Measurements from ENCODE around the gene CALHM3.
"Not testable (repeated sequence)": the region's sequence is repeated elsewhere in the genome, so short reads cannot be mapped to it uniquely, and the experiment has no call there.

The CALHM3 gene, protein sequence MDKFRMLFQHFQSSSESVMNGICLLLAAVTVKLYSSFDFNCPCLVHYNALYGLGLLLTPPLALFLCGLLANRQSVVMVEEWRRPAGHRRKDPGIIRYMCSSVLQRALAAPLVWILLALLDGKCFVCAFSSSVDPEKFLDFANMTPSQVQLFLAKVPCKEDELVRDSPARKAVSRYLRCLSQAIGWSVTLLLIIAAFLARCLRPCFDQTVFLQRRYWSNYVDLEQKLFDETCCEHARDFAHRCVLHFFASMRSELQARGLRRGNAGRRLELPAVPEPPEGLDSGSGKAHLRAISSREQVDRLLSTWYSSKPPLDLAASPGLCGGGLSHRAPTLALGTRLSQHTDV

DNA sequence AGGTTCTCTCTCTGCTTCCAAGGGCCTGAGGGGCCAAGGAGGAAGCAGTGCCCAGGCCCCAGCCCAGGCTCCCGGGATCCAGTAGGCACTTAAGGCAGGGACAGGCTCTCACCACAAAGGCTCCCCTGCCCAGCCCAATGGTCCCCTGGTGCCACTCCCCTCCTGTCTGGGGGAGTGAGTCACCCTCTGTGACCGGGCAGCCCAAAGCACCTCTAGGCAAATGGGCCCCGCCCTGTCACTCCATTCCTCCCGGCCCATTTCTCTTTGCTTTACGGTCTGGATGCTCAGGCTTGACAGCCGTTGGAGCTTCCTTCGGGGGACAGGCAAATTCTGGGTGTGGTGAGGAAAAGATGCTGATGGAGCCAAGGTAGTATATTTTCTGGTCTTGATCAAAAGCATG lies at the start of gene CALHM3:
Gene CALHM3, minus strand, starts transcription at position 106 of the 400 bp plus-strand sequence. CDS start 208 bp downstream, outside the sequence.
- no peak for DNase-seq

DNA sequence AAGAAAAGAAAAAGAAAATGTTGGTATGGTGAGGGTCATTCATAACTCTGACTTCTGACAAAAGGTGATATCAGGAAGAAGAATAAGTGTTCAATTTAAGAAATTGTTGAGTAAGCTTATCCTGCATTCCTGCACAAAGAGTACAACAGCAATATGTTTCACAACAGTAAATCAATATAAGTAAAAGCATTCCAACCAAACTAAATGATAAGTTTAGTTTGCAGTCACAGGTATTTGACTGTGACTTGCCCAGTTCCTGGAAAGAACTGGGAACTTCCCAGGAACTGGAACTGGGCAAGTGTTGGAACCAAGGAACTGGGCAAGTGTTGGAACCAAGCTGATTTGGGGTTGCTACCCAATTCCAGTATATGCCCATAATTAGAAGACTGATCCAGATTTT lies 49.5 kb upstream of the CALHM3 start:
- DNase-seq, result no peak

DNA sequence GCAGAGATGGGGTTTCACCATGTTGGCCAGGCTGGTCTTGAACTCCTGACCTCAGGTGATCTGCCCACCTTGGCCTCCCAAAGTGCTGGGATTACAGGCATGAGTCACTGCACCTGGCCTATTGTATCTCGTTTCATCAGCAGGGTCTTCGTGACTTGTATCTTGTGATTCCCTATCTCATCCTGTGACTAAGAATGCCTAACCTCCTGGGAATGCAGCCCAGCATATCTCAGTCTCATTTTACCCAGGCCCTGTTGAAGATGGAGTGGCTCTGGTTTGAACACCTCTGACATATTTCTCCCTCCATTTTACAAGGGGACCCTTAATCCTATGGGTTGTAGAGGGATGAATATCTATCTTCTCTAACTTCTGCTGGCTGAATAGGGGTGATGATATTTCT lies 48.4 kb upstream of the CALHM3 start:
- DNase-seq, result not testable (repeated sequence)

DNA sequence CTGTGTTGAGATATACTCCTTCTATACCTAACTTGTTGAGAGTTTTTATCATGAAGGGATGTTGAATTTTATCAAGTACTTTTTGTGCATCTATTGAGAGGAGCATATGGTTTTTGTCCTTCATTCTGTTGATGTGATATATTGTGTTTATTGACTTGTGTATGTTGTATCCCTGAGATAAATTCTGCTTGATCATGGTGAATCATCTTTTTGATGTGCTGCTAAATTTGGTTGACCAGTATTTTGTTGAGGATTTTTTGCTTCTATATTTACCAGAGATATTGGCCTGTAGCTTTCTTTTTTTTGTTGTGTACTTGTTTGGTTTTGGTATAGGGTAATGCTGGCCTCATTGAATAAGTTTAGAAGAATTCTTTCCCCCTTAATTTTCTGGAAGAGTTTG lies 46.9 kb upstream of the CALHM3 start:
- no peak for DNase-seq

DNA sequence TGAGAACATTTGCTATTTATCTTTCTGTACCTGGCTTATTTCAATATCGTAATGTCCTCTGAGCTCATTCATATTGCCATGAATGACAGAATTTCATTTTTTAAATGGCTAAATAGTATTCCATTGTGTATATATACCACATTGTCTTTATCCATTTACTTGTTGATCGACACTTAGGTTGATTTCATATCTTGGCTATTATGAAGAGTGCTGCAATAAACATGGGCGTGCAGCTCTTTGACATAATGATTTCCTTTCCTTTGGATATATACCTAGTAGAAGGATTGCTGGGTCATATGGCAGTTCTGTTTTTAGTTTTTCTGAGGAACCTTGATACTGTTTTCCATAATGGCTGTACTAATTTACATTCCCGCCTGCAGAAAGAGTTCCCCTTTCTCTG lies 44.6 kb upstream of the CALHM3 start:
- DNase-seq, result no peak

DNA sequence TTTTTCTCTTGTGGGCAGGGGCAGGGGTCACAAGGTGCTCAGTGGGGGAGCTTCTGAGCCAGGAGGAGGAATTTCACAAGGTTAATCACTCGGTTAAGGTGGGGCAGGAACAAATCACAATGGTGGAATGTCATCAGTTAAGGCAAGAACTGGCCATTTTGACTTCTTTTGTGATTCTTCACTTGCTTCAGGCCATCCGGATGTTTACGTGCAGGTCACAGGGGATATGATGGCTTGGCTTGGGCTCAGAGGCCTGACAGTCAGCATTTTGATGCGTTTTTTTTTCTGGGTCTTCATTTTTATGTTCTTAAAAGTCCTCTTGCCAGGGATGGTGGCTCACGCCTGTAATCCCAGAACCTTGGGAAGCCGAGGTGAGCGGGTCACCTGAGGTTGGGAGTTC lies 43.0 kb upstream of the CALHM3 start:
- DNase-seq, result not testable (repeated sequence)

DNA sequence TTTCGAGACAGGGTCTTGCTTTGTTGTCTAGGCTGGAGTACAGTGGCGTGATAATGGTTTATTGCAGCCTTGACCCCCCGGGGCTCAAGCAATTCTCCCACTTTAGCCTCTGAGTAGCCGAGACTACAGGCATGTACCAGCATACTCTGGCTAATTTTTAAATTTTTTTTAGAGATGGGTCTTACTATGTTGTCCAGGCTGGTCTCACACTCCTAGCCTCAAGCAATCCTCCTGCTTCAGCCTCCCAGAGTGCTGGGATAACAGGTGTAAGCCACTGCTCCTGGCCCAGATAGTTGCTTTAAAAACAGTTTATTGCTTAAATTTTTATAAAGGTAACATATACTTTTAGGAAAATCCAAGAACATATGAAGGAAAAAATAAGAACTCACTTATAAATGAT lies 40.8 kb upstream of the CALHM3 start:
- no peak for DNase-seq

DNA sequence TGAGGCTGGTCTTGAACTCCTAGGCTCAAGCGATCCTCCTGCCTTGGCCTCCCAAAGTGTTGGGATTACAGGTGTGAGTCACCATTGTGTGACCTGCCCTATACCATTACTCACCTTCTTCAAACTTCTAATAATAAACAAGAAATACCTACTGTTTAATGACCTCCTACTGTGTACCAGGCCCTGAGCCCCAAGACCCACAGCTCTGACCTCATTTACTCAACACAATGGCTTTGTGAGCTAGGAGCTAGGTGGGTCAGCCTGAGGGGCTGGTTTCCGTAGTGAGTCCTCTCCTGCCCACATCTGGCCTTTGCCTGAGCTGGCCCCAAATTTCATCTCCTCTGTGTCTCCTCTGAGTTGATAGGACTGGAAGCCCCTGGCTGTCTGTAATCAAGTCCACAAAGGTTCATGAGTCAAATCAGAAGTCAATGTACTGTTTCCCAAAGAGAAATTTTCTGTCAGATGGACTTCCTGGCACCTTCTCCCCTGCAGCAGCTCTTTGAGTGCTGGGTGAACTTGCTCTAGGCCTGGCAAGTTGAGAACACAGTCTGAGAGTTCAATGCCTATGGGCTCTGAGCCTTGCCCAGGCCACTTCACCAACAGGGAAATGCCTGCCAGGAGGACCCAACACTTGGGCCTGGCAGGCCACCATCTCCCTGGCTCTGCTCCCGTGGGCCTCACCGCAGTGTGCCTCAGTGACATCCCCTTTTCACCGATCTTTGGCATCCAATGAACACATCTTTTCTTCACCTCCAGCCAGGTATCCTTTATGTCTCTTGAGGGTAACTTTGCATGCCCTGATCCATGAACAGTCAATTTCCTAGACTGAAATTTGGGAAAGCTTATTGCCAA lies 38.4 kb upstream of the CALHM3 start:
- DNase-seq, result no peak

DNA sequence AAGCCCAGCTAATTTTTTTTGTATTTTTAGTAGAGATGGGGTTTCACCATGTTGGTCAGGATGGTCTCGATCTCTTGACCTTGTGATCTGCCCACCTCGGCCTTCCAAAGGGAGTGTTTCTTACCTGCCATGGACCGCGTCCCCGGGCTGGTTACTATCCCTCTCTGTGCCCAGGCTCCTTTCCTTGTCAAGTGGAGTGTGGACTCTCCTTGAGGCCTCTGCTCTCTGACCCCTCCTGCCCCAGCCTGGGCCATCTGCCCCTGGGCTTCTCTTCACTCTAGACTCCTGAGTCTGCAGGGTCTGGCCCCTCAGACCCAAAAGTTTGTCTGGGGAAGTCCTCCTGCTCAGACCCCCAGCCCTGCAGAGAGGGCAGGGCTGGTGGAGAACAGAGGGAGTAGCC lies 35.2 kb upstream of the CALHM3 start:
- DNase-seq, result peak in 1 of 2 experiments; percentile 12

DNA sequence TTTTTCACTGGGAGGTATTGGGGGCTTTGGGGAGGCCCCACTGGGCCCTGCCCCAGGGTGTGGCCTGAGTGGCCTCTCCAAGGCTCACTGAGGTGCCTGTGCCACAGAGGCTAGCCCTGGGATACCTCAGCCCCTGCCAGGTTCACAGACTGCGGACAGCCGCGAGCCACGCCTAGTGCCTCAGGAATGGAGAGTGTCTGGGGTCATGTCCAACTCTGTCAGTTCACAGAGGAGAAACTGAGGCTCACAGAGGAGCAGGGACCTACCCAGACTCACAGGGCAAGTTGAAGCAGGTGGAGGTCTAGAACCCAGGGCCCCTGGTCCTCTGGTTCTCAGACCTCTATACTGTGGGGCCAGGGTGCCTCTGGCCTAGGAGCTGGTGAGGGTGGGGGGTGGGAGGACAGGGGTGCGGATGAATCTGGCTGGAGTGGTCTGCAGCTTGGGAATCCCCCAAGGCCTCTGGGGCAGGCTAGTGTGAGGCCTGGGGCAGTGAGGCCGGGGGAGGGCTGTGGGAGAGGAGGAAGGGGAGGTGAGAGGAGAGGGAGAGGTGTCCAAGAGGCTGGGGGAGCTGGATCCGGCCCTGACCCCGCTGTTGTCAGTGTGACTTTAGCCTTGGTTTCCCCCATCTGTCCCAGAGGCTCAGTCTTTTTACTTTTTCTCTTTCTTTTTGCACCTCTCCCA lies 34.5 kb upstream of the CALHM3 start:
- no peak for DNase-seq

DNA sequence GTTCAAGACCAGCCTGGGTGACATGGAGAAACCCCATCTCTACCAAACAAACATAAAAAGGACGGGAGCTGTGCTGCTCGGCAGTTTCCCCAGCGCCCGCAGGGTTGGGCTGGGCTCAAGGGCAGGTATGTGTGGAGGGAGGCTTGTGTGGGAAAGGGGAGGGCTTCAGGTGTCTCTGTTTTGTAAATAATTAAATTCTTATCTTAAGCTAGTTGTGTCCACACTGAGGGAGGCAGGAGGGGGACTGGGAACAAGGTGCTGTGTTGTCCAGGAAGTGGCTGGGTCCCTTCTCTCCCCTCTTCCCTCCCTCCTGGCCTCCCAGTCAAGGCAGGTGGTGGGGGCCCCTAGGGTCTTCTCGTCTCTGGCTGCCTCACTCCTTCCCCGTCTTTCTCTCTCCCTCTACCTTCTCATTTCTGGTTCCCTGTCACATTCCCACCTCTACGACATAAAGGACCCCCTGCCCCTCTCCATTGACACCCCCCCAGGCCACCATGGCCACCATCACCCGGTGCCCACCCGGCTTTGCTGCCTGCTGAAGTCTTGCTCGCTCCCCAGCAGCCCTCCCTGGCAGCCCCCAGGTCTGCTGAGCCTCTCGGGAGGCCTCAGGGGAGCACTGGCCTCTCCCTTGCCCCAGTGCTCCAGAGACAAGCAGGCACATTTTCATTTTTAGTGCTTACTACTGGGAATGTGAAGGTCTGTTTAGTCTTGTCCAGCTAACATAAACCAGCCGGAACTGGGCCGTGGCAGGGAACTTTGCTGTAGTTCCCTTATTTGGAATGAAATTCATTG lies 33.7 kb upstream of the CALHM3 start:
- DNase-seq, result no peak

DNA sequence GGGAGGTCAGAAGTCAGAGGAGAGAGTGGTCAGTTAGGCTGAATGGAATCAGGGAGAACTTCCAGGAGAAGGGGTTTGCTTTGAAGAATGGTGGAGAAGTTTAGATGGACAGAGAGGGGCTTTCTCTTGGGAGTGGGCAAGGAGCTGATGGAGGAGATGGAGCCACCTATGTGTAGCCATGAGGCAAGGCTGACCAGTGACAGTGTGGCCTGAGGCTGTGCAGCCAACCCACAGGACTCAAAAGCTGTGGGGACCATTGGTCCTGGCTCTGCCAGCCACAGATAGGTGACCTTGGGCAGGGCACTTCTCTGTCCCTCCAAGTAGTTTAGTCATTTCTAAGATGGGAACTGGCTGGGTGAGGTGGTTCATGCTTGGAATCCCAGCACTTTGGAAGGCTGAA lies 33.1 kb upstream of the CALHM3 start:
- no peak for DNase-seq

DNA sequence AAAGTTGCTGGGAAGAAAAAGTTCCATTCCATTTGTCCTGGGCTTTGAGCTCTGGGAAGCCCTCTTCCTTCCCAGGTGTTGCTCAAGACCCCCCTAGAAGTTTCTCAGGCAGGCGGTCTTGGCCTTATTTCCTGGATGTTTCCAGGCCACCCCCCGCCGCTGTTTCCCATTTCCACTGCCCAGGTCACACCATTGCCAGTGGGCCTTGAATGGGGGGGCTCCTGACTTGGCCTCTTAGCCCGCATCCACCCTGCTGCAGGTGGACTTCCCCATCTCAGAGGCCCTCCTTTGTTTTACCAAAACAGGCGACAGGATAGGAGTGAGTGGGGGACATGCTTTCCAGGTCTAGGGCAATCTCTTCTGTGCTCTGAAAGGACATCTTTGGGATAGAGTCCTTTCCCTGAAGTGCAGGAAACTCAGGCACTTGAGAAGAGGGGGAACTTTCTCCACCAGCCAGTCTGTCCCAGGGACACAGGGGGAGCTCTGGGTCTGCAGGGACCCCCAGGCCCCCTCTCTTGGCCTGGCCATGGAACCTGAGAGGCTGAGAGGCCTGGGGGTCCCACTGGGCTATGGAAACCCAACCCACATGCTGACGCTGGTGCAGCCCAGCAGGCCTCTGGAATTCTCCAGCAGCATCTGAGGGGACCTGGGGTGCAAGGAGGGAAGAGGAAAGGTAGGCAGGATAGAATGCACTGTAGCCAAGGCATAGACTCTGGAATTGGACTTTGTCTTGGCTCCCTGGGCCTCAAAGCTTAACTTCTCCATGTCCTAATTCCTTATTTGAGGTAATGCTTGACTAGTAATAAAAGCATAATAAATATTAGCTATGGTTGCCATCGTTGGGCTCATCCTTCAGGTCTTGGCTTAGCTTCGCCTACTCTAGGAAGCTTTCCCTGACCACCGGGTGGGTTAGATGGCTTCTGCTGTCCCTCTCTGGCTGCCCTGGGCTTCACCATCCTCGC lies 32.0 kb upstream of the CALHM3 start:
- no peak for DNase-seq

DNA sequence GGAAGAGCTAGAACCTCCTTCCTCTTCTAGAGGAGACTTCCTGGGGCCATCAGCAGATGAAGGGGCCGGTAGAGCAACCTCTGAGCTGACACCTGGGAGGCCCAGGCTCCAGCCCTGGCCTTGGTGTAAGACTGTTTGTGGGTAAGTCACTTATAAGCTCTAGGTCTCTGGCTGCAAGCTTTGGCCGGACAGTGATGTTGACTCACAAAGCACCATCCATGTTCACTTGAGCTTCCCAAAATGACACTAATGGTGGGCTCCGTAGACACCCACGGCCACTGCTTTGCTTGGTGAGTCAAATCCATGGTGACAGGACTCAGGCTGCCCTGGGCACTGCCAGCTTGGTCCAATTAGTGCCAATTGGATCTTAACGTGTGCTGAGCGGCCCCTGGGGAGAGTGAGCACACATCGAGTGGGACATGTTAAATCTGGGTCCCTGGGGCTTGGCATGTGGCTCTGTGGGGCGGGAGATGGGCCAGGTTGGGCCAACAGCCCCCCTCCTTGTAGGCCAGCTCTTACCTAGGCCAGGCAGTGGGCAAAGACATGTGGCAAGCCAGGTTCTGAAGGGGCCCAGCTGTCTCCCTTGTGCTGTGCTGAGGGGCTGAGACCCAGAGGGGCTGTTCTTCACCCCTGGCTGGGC lies 31.1 kb upstream of the CALHM3 start:
- DNase-seq, result no peak

DNA sequence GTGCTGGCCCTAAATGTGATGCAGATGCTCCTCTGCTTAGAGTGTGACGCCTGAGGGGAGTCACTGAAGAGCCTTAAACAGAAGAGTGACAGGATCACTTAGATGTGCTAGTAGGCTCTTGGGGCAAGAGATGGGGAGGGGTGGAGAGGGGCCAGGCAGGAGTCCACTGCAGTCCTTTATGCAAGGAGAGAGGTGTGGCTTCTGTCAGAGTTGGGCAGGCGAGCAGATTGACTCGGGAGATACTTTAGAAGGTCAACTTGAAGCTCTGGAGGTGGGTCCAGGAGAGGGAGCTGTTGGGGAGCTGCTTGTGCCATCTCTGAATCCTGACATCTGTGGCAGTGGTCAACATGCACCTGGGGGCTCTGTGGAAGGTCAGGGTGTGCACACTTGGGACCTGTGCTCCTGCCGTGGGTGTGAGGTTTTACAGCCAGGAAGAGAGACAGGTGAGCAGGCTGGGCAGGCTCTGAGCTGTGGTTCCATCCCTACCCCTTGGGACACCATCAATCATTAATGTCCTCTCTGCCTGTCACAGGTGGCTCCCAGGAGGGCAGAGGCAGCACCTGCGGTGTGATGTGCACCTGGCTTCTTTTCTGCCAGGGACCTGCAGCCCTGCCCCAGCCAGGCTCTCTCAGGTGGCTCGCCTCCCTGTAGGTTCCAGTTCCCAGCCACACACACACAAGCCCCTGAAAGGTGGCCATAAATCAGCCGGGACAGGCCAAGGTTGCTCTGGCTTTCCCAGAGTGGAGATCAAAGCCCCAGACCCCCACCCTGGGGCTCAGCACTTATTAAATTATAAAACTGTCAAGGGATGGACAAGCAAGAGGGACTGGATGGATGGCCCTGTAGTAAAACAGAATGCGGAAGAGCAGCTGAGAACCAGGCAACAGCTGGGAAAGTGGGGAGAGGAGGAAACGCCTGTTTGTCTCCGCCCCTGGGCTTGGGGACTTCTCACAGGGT lies 28.5 kb upstream of the CALHM3 start:
- peak in 1 of 2 experiments; percentile 15 for DNase-seq

DNA sequence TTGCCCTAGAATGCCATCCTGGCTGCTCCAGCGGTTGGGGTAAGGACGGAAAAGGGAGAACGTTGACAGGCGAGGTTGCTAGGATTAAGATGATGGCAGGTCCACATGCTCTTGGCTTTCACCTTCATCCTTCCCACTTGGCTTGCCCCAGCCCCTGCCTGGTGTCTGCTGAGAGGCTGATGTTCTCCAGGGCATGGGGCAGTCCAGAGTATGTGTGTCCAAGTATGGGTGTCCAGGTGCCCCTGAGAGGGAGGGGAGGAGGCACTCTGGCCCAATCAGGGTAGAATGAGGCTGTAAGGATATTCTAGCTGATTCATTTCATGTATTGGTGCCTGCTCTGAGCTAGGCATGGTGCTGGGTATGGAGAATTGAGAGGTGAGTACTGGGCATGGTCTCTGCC lies 27.0 kb upstream of the CALHM3 start:
- peak in 1 of 2 experiments; percentile 22 for DNase-seq

DNA sequence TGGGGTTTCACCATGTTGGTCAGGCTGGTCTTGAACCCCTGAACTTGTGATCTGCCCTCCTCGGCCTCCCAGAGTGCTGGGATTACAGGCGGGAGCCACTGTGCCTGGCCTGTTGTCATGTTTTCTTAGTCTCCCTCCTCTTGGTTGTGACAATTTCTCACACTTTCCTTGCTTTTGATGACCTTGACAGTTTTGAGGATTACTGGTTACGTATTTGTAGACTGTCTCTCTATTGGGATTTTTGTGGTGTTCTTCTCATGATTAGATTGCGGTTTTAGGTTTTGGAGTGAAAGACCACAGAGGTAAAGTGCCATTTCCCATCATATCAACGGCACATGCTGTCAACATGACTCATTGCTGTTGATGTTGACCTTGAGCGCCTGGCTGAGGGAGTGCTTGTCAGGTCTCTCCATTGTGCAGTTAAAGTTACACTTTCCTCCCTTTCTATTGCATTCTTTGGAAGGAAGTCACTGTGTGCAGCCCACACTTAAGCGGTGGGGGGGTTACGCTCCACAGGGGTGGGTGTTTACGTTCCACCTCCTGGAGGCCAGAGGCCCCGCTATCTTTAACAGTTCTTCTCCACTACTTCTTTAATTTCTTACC lies 25.2 kb upstream of the CALHM3 start:
- DNase-seq, result peak; percentile 55 to 56

DNA sequence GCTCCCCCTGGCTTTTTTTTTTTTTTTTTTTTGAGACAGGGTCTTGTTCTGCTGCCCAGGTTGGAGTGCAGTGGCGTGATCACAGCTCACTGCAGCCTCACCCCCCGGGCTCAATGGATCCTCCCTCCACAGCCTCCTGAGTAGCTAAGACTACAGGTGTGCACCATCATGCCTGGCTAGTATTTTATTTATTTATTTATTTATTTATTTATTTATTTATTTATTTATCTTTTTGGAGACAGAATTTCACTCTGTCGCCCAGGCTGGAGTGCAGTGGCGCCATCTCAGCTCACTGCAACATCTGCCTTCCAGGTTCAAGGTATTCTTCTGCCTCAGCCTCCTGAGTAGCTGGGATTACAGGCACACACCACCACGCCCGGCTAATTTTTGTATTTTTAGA lies 24.7 kb upstream of the CALHM3 start:
- DNase-seq, result not testable (repeated sequence)

Data from activated T-cell treated with anti-CD3 and anti-CD28 coated beads, Interleukin-2, amount 50 U/mL, for 48 hours (primary cell).